Neural cell (in vitro differentiated cells): ENCODE measurements around the gene PARG. TPM values are rescaled to one million over a fixed set of nuclear protein-coding genes. Genes with fewer than 3 reads are reported as not detected.
"Not testable (repeated sequence)": the region's sequence is repeated elsewhere in the genome, so short reads cannot be mapped to it uniquely, and the experiment has no call there.

Experiments
- H2AFZ ChIP-seq: fragments of 200-600, 300-800 bp; sonication (generic), shearing (Covaris generic); 2 replicates; pipeline ENCODE4 v1.6.0; 2014; ENCODE audit warnings: low read depth, mild to moderate bottlenecking, antibody characterized with exemption, low read length, moderate library complexity
- H3F3A ChIP-seq: fragments of 200-600 bp; shearing (Covaris generic); 2 replicates; pipeline ENCODE4 v1.6.1; 2016; ENCODE audit warnings: mild to moderate bottlenecking, moderate library complexity, mixed read lengths, antibody characterized with exemption, low read length; ENCODE audit not compliant: insufficient read depth, poor library complexity, severe bottlenecking
- H3K27ac ChIP-seq: fragments of 200-600, 300-800 bp; sonication (generic), shearing (Covaris generic); 2 replicates; pipeline ENCODE4 v1.5.1; 2014; ENCODE audit warnings: mild to moderate bottlenecking, low read length, moderate library complexity
- H3K27me3 ChIP-seq: fragments of 300-800, 200-600 bp; sonication (generic), shearing (Covaris generic); 2 replicates; pipeline ENCODE4 v1.6.0; 2014; ENCODE audit warnings: mild to moderate bottlenecking, low read depth, low read length, moderate library complexity; ENCODE audit not compliant: insufficient read depth
- H3K36me3 ChIP-seq: fragments of 300-800, 200-600 bp; sonication (generic), shearing (Covaris generic); 2 replicates; pipeline ENCODE4 v1.5.1; 2014; ENCODE audit warnings: mild to moderate bottlenecking, antibody characterized with exemption, low read length, moderate library complexity; ENCODE audit not compliant: insufficient read depth
- H3K4me2 ChIP-seq: fragments of 300-800, 200-600 bp; sonication (generic), shearing (Covaris generic); 2 replicates; pipeline ENCODE4 v1.6.0; 2014; ENCODE audit warnings: mild to moderate bottlenecking, low read length
- H3K4me3 ChIP-seq: fragments of 300-800, 200-600 bp; sonication (generic), shearing (Covaris generic); 2 replicates; pipeline ENCODE4 v1.5.1; 2014; ENCODE audit warnings: mild to moderate bottlenecking, low read length, moderate library complexity
- H3K79me2 ChIP-seq: fragments of 200-600 bp; shearing (Covaris generic); replicated peaks from 2 replicates; pipeline ENCODE4 v1.6.0; 2014; ENCODE audit warnings: mild to moderate bottlenecking, low read length, moderate library complexity; ENCODE audit not compliant: insufficient read depth
- H3K9ac ChIP-seq: fragments of 300-800, 200-600 bp; sonication (generic), shearing (Covaris generic); 2 replicates; pipeline ENCODE4 v1.6.1; 2016; ENCODE audit warnings: mild to moderate bottlenecking, low read length, mixed read lengths
- H3K9me2 ChIP-seq: fragments of 200-600 bp; shearing (Covaris generic); 2 replicates; pipeline ENCODE4 v1.6.1; 2016; ENCODE audit warnings: mild to moderate bottlenecking, low read length, mixed read lengths; ENCODE audit not compliant: insufficient read depth
- H3K9me3 ChIP-seq: fragments of 200-600, 300-800 bp; sonication (generic), shearing (Covaris generic); 2 replicates; pipeline ENCODE4 v1.6.1; 2016; ENCODE audit warnings: mild to moderate bottlenecking, mixed run types, low read length, moderate library complexity, mixed read lengths
- H4K20me1 ChIP-seq: fragments of 200-600 bp; shearing (Covaris generic); 2 replicates; pipeline ENCODE4 v1.6.1; 2016; ENCODE audit warnings: mild to moderate bottlenecking, mixed run types; ENCODE audit not compliant: insufficient read depth
- CTCF ChIP-seq: fragments of 450-650 bp; IDR thresholded peaks from 2 replicates; pipeline ENCODE4 v1.5.1; 2014; ENCODE audit warnings: antibody characterized with exemption, mild to moderate bottlenecking, moderate library complexity; ENCODE audit not compliant: poor library complexity, severe bottlenecking
- polyA plus RNA-seq: library from polyadenylated mRNA; depleted of rRNA; stranded (reverse); fragments of >200 nt; gene quantifications from 2 replicates; pipeline ENCODE4 v1.2.3, GENCODE V29; 2014
- TF ChIP-seq, protein P1 (sequence below): IDR thresholded peaks from 2 replicates; pipeline ENCODE4 v1.6.1; 2012; ENCODE audit warnings: borderline replicate concordance

Gene PARG
- polyA plus RNA-seq, 1 donor from 2014 or later, result 36.0 TPM

GRCh38 chr10:49871462-49871861 is 70.4 kb downstream of the PARG start:
- not testable (repeated sequence) for H3K4me2 ChIP-seq, H3K27me3 ChIP-seq, H3K9me3 ChIP-seq, H3K9ac ChIP-seq, H3F3A ChIP-seq, H4K20me1 ChIP-seq, H2AFZ ChIP-seq, H3K27ac ChIP-seq, H3K4me3 ChIP-seq, H3K36me3 ChIP-seq, H3K9me2 ChIP-seq, H3K79me2 ChIP-seq

DNA sequence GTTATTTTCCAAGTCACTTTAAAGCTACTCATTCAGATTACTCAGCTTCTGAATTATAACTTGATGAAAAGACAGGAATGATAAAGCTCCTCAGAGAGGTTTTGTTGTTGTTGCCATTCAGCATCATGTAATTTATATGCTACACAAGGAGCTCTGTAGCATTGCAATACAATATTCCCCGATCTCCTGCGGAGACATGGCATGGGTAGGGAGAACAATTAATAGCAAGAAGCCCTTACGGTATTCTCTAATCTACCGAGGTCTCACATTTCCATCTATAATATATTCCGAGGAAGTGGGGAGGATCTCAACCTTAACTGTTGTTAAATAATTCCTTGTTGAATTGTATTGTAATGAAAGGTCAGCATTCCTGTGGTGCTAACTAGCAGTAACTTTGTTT is 81.9 kb downstream of the PARG start:
- H3K36me3 ChIP-seq, H2AFZ ChIP-seq, H3F3A ChIP-seq, H3K79me2 ChIP-seq, H3K4me2 ChIP-seq, H3K27me3 ChIP-seq, H4K20me1 ChIP-seq, H3K9me2 ChIP-seq, H3K4me3 ChIP-seq, H3K27ac ChIP-seq, H3K9me3 ChIP-seq, H3K9ac ChIP-seq: not testable (repeated sequence)

DNA sequence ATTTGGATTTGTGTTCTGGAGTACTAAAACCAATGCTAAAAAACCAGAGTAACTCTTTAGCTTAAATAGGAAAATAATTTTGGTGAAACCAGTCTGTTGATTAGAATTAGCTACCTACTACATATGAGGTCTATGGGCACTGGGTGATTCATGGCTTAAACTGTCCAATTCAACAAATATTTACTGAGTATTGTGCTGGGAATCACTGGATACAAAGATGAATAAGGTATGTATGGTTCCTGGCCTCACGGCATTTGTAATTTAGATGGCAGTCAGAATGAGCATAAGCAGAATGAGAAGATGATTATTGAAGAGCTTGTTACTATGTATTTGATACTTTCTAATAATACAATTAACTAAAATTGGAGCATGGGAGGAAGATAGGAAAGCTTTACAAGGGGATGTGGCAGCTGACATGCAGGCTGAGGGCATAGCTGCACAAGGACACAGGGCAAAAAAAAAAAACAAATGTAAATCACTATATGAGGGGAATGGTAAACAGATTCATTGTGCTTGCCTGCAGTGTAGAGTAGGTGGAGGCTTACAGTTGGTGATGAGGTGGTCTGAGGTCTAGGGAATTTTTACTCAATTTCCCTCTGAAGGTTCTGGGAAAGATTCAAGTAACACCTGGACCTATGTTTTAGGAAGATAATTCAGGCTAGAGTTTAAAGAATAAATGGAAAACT is 83.0 kb downstream of the PARG start:
- not testable (repeated sequence) for H3K27me3 ChIP-seq, H3K79me2 ChIP-seq, H3K27ac ChIP-seq, H4K20me1 ChIP-seq, H3K4me3 ChIP-seq, H3K9me3 ChIP-seq, H3K36me3 ChIP-seq, H3F3A ChIP-seq, H3K9me2 ChIP-seq, H3K9ac ChIP-seq, H2AFZ ChIP-seq, H3K4me2 ChIP-seq

- H3K36me3 ChIP-seq, H3K9me2 ChIP-seq, H3K27ac ChIP-seq, H3K79me2 ChIP-seq, H3K4me2 ChIP-seq, H3F3A ChIP-seq, H4K20me1 ChIP-seq, H3K4me3 ChIP-seq, H2AFZ ChIP-seq, H3K9me3 ChIP-seq, H3K9ac ChIP-seq, H3K27me3 ChIP-seq: not testable (repeated sequence)
Measured at GRCh38 chr10:49849520-49849919, 92.3 kb downstream of the PARG start.

DNA sequence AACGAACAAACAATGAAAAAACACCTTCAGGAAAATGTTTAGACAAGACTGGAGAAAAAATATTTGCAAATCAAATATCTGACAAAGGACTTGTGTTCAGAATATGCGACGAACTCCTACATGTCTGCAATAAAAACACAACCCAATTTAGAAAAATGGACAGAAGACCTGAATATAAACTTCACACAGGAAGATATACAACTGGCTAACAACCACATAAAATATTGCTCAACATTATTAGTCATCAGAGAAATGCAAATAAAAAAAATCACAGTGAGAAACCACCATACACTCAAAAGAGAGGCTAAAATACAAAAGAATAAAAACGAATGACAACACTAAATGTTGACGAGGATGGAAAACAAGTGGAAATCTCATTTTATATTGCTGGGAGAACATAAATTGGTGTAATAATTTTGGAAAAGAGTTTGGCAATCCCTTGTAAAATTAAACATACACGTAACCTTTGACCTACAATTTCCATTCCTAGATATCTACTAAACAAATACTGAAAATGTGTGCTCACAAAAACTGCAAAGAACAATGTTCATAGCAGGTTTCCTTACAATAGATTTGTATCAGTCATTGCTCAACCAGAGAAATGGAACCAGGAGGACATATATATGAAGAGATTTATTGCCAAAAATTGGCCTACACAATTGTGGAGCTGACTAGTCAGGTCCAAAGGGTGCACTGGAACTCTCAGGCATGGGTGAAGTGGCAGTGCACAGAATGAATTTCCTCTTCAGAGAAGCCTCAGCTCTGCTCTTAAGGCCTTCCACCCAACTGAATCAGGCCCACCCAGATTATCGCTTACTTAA is 96.8 kb downstream of the PARG start:
- Histone ChIP-seq H3K4me2 (no peak overlapping the region), H4K20me1 (no peaks in the 10 kb centered on the region), H3K9me3 (no peaks in the 10 kb centered on the region), H3K9ac (no peak overlapping the region), H2AFZ (no peak overlapping the region), H3K36me3 (peaks cover 3% of the 10 kb centered on the region), H3K27me3 (no peaks in the 10 kb centered on the region), H3K79me2 (no peaks in the 10 kb centered on the region), H3F3A (no peaks in the 10 kb centered on the region), H3K9me2 (no peaks in the 10 kb centered on the region), H3K27ac (no peak overlapping the region), H3K4me3 (no peak overlapping the region)
- no peak for TF ChIP-seq CTCF
- TF ChIP-seq, protein P1, sequence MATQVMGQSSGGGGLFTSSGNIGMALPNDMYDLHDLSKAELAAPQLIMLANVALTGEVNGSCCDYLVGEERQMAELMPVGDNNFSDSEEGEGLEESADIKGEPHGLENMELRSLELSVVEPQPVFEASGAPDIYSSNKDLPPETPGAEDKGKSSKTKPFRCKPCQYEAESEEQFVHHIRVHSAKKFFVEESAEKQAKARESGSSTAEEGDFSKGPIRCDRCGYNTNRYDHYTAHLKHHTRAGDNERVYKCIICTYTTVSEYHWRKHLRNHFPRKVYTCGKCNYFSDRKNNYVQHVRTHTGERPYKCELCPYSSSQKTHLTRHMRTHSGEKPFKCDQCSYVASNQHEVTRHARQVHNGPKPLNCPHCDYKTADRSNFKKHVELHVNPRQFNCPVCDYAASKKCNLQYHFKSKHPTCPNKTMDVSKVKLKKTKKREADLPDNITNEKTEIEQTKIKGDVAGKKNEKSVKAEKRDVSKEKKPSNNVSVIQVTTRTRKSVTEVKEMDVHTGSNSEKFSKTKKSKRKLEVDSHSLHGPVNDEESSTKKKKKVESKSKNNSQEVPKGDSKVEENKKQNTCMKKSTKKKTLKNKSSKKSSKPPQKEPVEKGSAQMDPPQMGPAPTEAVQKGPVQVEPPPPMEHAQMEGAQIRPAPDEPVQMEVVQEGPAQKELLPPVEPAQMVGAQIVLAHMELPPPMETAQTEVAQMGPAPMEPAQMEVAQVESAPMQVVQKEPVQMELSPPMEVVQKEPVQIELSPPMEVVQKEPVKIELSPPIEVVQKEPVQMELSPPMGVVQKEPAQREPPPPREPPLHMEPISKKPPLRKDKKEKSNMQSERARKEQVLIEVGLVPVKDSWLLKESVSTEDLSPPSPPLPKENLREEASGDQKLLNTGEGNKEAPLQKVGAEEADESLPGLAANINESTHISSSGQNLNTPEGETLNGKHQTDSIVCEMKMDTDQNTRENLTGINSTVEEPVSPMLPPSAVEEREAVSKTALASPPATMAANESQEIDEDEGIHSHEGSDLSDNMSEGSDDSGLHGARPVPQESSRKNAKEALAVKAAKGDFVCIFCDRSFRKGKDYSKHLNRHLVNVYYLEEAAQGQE, result no peak

DNA sequence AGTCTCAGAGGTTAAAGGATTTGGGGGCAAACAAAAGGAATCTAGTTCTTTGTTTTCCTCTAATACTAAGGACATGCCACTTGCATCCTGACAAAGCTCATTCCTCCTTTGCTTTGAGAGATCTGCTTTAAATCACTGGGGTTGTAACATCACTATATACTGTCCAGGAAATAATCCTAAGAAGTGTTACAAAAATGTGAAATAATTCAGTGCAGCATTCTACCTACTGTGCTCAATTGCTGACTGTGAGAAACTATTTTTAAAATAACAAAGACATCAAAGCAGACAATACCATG is 99.5 kb downstream of the PARG start:
- H3K27ac ChIP-seq, result not testable (repeated sequence)

More for the DNA sequence above, 99.5 kb downstream of the PARG start:
- H4K20me1 ChIP-seq, H3K4me2 ChIP-seq, H3K4me3 ChIP-seq, H3F3A ChIP-seq, H3K27me3 ChIP-seq, H2AFZ ChIP-seq, H3K9me2 ChIP-seq, H3K9ac ChIP-seq, H3K79me2 ChIP-seq, H3K9me3 ChIP-seq, H3K36me3 ChIP-seq: not testable (repeated sequence)
